Dedifferentiated amniotic fluid mesenchymal stem cell (primary cell): Measurements from ENCODE around the gene NOS1AP.

Experiments used
- DNase-seq: peaks from one replicate; pipeline ENCODE4 v3.0.0-alpha.2; 2016; ENCODE audit errors: extremely low spot score

The NOS1AP gene

GRCh38 chr1:162299018-162299417, 229.5 kb downstream of the NOS1AP start:
- DNase-seq = no peak

DNA sequence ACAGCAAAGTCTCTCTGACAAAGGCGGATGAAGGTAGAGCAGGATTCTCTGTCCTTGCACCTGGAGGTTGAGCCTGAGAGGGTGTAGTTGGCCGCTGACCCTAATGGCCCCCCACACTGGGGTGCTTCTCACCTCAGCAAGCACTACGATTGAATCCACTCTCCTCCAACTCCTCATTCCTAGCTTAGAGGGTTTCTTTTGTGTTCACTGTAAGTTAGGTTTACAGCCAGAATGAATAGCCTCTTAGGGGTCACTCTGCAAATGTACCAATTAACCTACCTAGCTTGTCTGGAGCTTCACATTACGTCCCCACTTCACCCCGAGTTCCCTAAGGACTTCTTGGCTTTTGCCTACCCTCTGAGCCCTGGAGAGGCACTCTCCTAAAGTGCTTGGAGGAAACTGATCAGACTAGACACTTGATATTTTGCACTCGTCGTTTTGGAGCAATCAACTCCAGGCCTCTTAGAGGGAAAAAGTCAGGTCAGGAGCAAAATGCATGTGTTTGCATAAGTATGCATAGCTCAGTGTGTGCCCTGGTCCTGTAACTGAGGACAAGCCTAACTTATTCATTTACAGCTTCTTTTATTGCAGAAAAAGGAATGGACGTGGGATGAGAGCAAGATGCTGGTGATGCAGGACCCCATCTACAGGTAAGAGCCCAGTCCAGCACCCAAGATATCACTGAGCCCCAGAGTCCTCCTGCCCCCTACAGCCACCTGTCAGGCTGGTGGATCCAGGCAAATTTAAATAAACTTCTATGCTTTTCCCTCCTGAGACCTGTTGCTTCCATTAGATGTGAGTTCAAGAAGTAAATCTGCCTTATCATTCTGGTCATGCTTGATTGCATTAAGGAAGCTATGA, 230.8 kb downstream of the NOS1AP start:
- DNase-seq = no peak

GRCh38 chr1:162301696-162302095, 232.2 kb downstream of the NOS1AP start:
- no peak for DNase-seq

DNA sequence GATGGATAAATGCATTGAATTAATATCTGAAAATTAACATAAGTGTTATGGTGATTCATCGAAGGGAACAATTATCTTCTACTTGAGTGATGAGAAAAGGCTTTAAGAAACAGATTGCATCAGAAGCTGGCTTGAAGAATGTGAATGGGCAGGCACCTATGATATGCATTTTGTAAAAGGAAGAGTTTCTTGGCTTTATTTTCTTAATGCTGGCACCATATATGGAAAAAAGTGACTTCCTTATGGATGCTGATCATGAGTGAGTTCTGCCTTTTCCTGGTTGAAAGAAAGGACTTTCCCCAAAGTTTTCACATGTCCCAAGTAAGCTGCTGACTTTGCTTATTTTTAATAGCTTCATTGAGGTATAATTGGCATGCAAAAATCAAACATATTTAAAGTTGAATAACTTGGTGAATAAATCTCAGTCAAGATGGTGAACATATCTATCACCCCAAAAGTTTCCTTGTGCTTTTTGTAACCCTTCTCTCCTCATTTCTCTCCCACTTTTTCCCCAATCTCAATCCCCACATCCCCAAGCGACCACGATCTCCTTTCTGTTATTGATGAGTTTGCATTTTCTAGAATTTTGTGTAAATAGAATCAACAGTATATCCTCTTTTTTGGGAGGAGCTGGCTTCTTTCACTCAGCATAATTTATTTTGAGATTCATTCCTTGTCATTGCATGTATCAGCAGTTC, 233.0 kb downstream of the NOS1AP start:
- no peak for DNase-seq

GRCh38 chr1:162303004-162303344, 233.5 kb downstream of the NOS1AP start:
- DNase-seq = peak; percentile 14

DNA sequence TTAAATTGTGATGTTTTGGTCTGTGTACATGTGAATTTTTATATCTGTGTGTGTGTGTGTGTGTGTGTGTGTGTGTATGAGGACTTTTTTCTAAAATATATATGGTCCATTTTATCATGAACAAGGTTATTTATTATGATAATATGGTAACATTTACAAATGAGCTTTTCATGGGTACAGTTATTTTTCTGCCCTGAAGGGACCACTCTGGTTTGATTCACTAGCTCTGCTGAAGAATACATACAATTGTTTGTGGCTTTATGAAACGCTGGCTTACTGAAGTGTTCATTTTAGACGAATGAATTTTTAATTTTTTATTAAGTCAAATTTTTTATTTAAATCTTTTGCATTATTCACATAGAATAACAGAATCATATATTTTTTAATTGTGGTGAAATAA, 235.2 kb downstream of the NOS1AP start:
- DNase-seq = no peak

DNA sequence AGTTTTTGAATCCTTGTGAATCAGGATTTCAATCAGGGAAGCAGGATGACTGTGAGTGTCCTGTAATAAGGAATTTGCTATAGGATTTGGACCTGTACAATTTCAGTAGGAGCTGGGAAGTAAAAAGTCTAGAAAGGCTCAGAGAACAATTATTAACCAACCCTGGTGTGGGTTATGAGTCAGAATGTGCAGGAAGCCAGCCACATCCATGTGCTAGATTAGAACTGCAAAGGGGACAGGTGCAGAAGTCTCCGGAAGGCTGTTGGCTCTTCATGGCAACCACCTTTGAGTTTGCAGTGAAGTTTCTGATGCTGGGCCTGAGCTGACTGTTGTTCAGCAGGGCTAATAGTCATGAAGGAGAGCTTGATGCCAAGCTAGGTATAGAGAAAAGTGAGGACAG, 236.5 kb downstream of the NOS1AP start:
- DNase-seq = no peak

DNA sequence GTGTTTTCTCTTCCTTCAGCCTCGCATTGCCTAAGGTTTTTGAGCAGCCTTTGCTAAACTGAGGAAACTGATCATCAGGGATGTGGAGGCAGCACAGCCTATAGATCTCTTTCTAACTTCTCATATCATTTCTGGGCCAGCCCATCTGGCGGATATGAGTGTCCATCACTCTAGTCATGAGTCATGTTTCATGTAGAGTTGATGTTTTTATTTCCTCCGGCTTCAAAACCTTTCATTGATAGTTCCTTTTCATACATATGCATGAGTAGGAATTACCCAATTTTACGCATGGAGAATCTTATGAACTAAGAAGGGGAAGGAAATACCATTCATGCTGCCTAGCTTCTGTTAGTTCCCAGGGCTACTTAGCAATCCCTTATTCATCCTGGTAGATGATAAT, 240.8 kb downstream of the NOS1AP start:
- no peak for DNase-seq

DNA sequence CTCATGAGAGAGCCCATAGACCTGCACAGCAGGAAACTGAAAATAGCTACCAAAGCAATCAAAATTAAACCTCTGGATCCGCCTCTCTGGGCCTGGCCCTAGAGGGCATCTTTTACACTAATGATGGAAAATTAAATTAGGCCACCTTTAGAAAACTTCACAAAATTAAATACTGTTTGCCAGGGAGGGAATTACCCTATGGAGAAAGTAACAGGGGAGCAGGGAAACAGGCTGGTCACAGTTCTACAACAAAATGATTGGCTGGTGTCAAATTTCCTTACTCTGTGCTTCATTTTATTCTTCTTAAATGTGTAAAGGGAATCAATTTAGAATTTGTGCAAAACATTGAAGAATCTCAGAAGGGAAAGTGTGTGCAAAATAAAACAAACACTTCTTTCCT, 244.7 kb downstream of the NOS1AP start:
- no peak for DNase-seq

- no peak for DNase-seq
These were observed 246.2 kb downstream of the NOS1AP start for GRCh38 chr1:162315673-162316072.

GRCh38 chr1:162316187-162316586, 246.7 kb downstream of the NOS1AP start:
- DNase-seq = no peak

DNA sequence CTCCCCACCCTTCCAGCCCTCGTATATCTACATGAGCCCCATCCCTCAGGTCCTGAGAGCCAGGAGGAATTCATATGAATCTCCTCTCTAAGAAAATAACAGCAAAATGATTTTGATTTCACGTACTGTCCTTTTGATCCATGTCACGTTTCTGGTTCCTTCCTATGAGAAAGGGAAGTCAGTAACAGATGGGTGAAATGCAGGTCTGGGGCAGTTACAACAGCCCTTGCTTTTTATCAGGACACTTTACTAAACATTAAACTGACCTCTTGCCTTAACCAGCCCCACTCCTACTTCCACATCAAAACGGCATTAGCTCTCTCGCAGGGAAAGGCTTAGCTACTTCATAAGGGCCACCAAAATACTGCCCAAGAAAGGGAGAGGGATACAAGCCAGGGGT, 248.1 kb downstream of the NOS1AP start:
- DNase-seq = no peak

- DNase-seq = no peak
These were observed 250.1 kb downstream of the NOS1AP start for GRCh38 chr1:162319493-162320175.

DNA sequence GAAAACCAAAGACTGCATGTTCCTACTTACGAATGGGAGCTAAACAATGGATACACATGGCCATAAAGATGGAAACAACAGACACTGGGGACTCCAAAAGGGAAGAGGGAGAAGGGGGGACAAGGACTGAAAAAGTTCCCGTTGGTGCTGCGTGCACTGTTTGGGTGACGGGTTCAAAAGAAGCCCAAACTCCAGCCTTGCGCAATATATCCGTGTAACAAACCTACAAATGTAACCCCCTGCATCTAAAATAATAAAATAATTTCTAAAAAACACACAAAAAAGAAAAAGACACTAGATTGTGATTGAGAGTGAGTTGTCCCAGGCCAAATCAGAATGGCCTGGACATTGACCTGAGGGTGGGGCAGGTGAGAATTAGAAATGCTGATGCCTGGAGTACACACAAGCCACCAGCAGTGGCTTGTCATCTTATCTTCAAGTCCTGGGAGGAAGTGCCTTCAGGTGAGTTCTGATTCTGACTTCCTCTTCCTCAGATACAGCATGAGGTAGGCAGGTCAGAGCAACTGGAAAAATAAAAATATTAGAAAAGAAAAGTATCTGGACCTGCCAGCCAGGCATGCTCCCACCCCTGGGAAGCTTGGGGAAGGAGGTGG, 252.4 kb downstream of the NOS1AP start:
- no peak for DNase-seq

DNA sequence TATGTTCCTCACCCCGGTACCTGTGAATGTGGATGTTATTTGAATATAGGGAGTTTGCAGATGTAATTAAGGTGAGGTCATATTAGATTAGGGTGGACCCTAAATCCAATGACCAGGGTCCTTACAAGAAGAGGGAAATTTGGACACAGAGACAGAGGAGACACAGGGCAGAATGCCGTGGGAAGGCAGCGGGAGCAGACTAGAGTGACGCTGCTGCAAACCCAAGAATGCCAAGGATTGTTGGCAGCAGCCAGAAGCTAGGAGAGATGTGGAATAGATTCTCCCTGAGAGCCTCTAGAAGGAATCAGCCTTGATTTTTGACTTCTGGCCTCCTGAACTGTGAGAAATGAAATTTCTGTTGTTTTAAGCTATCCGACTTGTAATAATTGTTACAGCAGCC, 253.5 kb downstream of the NOS1AP start:
- no peak for DNase-seq

GRCh38 chr1:162324396-162324795, 254.9 kb downstream of the NOS1AP start:
- DNase-seq = no peak

DNA sequence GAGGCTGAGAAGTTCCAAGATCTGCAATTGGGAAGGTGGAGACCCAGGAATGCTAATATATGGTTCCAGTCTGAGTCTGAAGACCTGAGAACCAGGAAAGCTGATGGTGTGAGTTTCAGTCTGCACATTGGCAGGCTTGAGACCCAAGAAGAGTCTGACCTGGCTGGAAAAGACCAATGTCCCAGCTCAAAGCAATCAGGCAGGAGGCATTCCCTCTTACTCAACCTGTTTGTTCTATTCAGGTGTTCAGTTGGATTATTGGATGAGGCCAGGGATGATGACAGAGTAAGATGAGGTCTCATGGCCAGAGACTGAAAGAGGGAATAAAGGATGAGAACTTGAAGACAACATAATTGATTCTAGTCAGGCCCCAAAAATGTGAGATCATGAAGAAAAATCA, 257.1 kb downstream of the NOS1AP start:
- DNase-seq = no peak

GRCh38 chr1:162327144-162327787, 257.8 kb downstream of the NOS1AP start:
- no peak for DNase-seq

DNA sequence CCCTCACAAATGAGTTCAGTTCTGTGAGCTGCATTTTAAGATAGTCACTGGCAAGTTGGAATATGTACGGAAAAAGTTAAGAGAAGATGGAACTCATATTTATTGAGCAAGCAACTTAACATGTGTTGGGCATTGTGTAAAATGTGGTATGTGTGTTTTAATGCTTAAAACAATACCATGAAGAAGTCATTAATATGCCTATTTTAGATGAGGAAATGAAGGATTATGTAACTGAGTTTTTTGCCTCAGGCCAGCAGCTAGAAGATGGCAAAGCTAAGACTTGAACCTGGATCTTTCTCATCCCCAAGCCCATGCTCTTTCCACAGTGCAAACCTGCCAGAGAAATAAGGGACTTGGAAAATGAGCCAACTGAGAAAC, 258.3 kb downstream of the NOS1AP start:
- DNase-seq = no peak

DNA sequence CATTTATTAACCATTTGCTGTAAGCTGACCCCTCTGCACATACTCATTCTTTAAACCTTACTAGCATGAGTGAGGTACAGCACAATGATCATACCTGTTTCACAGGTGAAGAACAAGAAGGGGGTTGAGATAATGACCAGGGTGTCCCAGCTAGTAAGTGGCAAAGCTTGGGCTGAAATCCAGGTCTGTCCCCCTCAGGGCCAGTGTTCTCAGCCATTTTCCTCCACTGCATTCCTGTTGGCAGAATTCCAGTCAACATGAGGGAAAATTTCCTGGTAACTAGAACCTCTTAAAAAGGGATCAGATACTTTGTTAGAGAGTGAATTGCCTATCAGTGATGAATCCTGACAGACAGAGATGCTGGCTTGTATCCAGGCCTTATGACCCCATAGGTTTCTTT, 259.0 kb downstream of the NOS1AP start:
- no peak for DNase-seq

DNA sequence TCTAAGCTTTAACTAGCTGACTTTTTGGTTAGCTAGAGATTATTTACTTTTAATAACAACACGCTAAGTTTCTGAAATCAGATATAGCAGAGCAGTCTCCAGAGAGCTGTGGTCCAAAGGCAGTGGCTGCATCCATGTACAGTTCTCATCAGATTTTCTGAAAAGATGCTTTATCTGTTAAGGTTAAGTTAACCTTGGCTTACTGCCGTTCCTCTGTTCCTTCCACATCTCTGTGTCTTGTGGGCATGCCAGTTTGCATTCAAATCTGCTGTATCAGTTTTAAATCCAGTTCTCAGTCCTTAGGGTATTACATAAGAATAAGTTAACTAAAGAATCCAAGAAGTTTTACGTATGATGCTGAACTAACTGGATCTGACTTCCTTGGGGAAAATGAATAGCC, 260.3 kb downstream of the NOS1AP start:
- no peak for DNase-seq

DNA sequence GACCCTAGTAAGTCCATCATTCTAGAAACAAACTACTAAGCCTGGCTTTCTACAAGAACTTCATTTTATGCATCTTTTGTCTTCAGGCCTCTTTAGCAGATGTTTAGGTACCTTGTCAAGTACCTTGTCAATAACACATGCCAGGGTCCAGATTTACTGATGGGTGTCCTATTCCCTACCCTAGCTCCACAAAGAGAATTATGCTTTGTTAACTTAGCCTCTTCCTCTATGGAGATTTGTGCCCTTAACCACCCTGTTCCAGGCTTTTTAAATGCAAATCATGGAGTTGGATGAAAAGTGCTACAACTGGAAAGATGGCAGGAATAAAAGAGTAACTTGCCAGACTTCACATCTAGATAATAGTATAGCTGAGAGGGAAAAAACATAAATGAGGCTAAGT, 264.5 kb downstream of the NOS1AP start:
- DNase-seq = no peak
